GM12873 (cell line): ENCODE data around the gene ALPK1.

Source experiments
- TF ChIP-seq, protein P1 (sequence below): IDR thresholded peaks from 2 replicates; pipeline ENCODE4 v1.5.1; 2012; ENCODE audit warnings: low read depth, mild to moderate bottlenecking, moderate library complexity, low read length, control low read depth; ENCODE audit not compliant: insufficient read depth; ENCODE audit errors: missing control alignments

The ALPK1 gene

DNA sequence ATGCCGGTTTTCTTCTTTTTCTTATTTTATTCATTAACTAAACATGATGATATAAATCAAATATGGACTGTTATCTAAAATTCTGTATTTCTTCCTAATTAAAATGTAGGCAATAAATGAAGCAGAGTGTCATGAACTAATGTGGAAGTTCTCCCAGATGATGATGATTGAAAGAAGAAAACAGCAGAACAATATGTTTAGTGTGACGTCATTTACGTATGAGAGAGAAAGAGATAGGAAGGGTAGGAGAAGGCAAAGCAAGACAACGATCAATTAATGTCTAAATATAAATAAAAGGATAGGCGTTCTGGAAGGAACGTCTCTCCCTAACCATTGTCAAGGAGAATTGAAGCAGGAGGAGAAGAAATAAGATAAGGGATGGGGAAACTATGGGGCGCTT, 113.6 kb downstream of the ALPK1 start:
- TF ChIP-seq, protein P1, sequence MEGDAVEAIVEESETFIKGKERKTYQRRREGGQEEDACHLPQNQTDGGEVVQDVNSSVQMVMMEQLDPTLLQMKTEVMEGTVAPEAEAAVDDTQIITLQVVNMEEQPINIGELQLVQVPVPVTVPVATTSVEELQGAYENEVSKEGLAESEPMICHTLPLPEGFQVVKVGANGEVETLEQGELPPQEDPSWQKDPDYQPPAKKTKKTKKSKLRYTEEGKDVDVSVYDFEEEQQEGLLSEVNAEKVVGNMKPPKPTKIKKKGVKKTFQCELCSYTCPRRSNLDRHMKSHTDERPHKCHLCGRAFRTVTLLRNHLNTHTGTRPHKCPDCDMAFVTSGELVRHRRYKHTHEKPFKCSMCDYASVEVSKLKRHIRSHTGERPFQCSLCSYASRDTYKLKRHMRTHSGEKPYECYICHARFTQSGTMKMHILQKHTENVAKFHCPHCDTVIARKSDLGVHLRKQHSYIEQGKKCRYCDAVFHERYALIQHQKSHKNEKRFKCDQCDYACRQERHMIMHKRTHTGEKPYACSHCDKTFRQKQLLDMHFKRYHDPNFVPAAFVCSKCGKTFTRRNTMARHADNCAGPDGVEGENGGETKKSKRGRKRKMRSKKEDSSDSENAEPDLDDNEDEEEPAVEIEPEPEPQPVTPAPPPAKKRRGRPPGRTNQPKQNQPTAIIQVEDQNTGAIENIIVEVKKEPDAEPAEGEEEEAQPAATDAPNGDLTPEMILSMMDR: no peak

DNA sequence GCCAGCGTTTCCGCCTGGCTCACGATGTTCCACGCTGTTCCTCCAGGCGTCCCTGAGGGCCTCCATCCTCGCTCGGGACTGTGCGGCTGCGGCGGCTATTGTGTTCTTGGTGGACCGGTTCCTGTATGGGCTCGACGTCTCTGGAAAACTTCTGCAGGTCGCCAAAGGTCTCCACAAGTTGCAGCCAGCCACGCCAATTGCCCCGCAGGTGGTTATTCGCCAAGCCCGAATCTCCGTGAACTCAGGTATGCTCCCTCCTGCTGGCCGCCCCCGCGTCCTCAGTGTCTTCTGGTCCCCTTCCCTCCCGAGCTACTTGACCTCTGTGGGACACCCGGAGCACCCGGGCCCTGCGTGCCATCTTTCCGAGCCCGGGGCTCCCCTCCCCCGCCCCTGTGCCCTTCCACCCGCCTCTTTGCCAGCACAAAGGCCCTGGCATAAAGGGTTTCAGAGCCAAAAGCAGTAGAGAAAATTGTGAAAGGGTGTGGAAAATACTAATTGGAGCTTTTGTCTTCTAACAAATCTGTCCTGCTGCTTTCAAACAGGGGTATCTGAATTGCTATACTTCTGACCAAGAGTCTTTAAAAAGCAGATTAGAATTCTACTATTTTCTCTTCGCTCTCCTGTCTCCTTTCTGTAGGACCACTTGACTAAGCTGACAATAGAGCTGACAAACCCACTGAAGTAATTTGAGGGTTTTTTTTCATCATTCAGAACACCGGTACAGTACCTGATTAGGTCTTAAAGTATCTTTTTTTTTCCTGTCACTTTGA, 114.8 kb downstream of the ALPK1 start:
- TF ChIP-seq, protein P1: no peak

DNA sequence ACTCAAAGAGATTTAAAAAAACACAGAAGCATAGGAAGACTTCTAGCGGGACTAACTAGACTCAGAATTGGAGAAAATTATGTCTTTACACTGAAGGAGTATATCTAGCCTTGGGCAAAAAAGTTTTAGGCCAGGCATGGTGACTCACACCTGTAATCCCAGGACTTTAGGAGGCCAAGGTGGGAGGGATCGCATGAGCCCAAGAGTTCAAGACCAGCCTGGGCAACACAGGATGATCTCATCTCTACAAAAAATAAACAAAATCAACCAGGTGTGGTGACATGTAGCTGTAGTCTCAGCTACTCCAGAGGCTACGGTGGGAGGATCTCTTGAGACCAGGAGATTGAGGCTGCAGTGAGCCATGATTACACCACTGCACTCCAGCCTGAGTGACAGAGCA, 119.3 kb downstream of the ALPK1 start:
- TF ChIP-seq, protein P1: no peak

DNA sequence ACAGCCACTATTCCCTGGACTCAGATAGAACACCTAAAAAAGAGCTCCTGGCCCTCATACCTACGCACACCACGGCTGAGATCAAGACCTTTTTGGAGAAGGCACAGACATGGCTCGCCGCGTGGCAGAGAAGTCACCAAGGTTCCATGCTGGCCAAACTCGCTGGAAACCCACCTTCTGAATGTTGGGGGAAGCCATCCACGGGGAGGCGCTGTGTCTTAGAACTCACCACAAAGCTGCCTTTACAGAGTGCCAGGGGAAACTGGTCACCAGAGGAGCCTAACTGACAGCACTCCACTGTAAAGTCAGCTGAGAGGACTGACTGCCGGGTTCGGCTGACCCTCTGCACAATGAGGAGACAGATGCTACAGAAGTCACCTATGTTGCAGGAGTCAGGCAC, 120.9 kb downstream of the ALPK1 start:
- TF ChIP-seq, protein P1: peak; percentile 21

DNA sequence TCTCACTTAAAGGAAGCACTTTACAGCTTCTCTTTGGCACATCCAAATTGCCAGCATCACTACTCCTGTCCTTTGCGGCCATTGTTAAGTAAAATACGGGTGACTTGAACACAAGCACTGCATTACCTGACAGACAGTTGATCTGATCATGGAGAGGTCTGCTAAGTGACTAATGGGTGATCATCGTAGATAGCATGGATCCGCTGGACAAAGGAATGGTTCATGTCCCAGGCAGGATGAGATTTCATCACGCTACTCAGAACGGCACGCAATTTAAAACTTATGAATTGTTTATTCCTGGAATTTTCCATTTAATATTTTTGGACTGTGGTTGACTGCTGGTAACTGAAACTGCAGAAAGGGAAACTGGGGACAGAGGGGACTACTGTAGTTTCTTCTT, 124.7 kb downstream of the ALPK1 start:
- TF ChIP-seq, protein P1: no peak

DNA sequence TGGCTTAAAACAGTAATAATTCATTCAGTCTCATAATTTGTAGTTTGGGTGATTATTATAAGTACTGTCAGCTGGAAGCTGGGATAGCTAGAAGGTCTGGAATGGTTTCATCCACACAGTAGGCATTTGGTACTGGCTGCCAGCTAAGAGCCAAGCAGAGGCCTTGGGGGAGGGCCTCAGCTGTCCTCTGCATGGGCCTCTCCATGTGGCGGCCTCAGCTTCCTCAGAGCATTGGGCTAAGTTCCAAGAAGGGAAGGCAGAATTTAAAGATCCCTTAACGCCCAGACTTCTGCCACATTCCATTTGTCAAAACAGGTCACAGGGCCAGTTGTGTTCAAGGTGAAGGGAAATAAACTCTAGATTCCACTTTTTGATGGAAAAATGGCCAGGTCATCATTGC, 125.5 kb downstream of the ALPK1 start:
- TF ChIP-seq, protein P1: no peak

DNA sequence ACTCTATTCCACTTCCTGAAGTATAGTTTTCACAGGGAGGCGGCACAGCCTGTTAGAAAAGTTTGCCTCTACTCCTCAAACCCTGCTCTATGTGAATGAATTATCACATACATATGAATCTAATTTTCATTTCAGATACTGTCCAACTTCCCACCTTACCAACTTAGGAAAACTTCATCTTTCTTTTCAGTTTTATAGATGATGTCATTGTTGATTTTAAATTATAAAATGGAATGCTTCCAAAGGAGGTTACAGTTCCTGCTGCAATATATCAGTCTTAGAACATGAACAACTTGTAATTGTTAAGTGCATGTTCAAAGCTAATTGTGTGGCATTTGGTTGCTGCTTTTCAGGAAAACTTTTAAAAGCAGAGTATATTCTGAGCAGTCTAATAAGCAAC, 126.4 kb downstream of the ALPK1 start:
- TF ChIP-seq, protein P1: no peak
